Ureter (tissue), 1 donor: ENCODE data around the gene CYB5RL. TPM values are rescaled to one million over a fixed set of nuclear protein-coding genes. Genes with fewer than 3 reads are reported as not detected.
"Not testable (repeated sequence)": the region's sequence is repeated elsewhere in the genome, so short reads cannot be mapped to it uniquely, and the experiment has no call there.

ENCODE experiments used
- DNase-seq: peaks from one replicate; pipeline ENCODE4 v3.0.0-alpha.2; 2020; ENCODE audit warnings: low spot score
- total RNA-seq: library from RNA; stranded (reverse); gene quantifications from one replicate; pipeline ENCODE4 v1.2.4, GENCODE V29; 2023
- donor health status: DM: yes; HTN: yes; CAD: no.

Gene CYB5RL, protein sequence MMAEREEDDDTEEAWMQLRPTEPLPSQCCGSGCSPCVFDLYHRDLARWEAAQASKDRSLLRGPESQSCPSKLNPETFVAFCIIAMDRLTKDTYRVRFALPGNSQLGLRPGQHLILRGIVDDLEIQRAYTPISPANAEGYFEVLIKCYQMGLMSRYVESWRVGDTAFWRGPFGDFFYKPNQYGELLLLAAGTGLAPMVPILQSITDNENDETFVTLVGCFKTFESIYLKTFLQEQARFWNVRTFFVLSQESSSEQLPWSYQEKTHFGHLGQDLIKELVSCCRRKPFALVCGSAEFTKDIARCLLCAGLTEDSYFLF
- total RNA-seq: 6.7 TPM

DNA sequence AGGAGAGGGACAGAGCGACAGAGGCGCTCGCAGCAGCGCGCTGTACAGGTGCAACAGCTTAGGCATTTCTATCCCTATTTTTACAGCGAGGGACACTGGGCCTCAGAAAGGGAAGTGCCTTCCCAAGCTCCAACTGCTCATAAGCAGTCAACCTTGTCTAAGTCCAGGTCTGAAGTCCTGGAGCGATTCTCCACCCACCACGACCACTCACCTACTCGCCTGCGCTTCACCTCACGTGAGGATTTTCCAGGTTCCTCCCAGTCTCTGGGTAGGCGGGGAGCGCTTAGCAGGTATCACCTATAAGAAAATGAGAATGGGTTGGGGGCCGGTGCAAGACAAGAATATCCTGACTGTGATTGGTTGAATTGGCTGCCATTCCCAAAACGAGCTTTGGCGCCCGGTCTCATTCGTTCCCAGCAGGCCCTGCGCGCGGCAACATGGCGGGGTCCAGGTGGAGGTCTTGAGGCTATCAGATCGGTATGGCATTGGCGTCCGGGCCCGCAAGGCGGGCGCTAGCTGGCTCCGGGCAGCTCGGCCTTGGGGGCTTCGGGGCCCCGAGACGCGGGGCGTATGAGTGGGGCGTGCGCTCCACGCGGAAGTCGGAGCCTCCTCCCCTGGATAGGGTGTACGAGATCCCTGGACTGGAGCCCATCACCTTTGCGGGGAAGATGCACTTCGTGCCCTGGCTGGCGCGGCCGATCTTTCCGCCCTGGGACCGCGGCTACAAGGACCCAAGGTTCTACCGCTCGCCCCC is at the start of gene CYB5RL, which contains the start of gene MRPL37:
TSS of gene CYB5RL (minus strand) at position 266 of the 754 bp plus-strand sequence. CDS start 4,414 bp downstream, outside the sequence.
TSS of gene MRPL37 (plus strand) at position 403 of the 754 bp plus-strand sequence. CDS start at position 480, 77 bp downstream.
- DNase-seq: peak; percentile 94

DNA sequence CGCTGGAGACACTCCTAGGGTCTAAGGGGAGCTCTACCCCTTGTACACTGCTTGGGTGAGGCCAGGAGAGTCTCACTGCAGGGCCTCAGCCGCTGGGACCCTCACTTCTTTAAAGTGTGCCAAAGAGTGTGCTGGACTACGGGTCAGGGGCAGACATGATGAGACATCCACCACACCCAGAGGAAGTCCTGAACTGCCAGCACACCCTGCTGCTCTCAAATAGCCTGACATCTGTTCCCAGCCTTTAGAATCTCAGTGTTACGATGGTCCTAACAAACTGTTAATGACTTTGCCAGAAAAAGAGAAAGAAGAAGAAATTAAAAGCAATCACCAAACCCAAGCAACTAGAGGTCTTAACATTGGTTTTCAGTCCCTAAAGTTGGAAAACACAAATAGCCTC is 49.1 kb upstream of the CYB5RL start:
- DNase-seq: no peak

DNA sequence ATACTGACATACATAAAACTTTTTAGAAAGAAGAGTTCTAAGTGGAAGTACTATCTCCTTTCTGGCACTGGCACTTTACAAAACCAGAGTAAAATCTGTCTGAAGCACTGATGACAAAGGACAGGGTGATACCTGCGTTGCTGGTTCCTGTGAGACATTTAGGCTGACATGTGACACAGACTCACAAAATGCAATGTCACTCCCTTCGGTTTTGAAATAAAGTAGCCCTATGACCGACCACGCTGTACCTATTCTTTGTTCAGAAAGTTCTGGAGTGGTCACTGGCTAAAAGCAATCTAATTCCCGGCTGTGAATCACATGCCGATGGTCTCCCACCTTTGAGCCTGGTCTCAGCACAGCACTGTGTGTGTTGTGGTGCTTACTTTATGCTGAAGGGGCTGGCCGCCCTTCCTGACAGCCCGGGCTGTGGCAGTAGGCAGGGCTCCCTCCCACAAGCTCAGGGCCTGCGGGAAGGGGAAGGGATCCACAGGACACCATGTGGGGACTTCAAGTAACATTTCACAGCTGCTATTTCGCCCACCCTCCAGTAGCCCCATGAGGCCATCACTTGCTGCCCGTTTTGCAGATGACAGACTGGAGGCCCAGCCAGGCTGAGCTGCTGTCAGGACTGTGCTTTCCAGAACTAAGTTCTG is 48.2 kb upstream of the CYB5RL start:
- no peak for DNase-seq

DNA sequence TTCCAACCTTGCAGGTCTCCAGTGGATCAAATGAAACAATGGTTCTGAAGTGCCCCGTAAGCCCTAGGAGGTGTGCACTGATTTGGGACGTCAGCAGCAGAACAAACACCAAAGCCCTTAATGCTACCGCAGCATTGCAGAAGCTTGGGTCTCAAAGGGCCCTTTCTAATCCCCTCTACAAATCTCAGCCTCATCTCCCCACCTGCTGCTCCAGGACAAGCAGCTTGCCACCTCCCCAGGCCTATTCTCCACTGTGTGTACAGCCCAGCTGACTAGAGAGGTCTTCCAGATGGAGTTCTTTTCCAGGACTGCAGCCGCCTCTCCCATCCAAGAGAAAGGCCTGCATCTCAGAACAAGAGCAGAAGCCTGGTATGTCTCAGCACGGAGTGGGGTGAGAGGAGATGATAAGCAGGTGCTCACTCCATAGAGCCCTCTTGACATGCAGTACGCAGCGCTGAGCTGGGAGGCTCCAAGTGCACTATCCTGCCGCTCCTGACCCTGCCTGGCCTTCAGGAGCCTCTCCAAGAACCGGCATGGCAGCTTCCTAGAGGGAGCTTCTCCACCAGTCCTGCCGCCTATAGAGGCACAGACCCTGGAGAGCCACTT is 46.4 kb upstream of the CYB5RL start:
- no peak for DNase-seq

DNA sequence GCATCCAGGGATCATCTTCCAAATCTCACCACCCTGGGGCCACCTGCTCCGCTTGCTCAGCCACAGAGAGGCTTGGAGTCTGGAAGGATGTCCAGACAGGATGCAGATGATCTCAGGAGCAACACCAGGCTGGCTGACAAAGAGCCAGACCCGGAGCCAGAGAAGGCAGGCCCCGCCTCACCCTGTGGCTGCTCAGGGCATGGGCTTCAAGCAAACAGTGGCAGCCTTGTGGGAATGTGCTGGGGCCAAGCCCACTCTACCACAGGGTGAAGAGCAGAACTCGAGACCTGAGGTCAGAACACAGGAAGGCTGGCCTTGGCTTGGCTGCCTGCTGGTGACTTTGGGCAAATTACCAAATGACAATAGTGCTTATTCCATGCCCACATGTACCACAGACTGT is 45.7 kb upstream of the CYB5RL start:
- no peak for DNase-seq

DNA sequence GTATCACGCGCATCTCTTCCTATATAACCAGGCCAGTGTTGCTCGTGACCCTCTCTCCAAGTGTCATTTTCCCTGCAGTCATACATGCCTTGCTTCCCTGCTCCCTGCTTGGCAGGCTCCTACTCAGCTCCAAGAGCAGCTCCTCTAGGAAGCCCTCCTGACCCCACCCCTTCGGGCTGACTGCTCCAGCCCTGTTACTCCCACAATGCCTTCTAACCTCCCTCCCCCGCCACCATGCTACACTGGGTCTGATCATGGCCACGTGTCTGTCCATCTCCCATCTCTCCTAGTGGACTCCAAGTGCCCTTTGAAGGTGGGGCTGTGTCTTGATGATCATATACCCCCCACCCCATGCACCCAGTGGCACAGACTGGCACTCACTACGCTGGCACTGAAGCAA is 44.8 kb upstream of the CYB5RL start:
- no peak for DNase-seq

DNA sequence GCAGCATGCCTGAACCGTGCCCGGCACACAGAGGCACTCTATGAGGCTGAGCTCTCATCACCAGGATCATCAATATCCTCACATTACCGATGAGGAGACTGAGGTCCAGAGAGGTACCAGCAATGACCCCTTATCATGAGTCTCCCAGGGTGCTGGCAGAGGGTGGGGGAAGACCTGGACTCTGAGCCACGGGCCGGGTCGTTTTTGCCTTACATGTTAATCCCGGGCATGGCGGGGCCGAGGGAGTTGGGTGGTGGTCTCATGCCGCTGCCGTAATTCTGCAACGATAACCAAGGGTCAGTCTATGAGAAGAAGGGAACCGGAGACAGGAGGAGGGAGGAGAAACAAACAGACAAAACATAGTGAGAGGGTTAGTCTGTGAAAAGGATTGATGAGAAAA is 43.2 kb upstream of the CYB5RL start:
- DNase-seq: no peak

DNA sequence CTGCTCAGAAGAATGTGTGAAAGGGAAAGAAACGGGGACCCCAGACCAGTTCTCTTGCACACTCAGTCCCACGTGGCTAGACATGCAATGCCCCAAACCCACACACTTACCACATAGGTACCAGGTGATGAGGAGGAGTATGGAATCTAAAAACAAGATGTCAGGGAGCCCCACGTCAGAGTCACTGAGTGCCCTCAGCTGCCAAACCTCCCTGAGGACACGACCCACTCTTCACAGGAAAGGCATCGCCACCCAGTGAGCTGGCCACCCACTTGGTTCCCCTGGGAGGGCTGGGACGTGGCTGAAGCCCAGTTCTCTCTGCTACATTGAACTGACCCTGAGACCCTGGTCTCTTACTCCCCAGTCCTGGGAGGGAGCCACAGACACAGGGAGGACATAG is 41.5 kb upstream of the CYB5RL start:
- no peak for DNase-seq

DNA sequence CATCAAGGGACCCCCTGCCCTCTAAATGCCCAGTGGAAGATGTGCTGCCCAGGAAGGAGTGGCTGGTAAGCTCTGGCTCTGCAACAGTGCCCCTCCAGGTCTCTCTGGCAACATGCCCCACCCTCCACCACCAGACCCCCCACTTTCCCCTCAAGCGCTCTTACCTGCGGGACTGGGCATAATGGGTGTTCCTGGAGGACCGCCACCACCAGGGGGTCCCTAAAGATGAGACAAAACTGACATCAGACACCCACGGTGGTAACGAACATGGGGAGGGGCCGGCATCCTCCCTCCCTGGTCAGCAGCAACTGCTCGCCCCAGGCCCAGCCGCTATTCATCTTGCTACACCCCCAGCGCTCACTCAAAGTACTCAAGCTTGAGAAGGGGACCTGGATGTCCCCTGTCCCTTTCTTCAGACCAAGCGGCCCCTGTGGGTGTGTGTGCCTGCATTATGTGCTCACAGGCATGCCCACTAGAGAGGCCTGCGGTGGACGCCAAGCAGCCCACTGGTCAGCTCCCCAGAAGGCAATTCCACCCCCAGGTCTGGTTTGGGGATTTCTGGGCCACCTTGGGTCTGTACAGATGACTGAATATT is 41.0 kb upstream of the CYB5RL start:
- DNase-seq: no peak

DNA sequence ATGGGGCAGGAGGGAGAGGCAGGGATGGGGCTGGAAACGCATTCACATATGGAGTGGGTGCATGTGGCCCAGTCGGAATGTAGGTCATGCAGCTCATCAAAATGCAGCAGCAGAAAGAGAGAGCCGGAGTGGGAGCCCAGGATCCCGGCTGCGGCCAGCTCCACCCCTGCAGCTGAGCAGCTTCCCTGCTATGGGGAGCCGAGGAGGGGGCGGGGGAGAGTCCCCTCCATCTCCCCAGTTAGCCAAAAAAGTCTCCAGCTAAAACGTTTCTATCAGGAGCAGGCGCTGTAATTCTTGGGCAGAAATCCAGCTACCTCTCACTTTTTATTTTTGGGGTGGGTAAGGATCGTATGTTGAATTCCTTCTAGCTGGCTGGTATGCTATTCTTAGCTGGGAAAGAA is 39.8 kb upstream of the CYB5RL start:
- no peak for DNase-seq

DNA sequence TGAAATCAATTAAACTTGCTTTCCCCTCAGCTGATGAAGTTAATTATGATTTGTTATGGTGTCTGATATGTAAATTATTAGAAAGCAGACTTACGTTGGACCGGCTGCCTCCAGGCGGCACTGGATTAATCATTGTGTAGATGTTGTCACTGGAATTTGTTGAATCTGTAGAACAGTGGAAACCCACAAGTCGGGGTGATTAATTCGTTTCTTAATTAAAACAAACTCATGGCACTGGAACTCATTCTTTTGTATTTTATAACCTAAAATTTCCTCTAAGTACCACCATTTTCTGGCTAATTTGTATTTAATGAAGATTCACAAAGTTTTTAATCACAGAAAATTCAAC is 39.2 kb upstream of the CYB5RL start:
- DNase-seq: no peak

DNA sequence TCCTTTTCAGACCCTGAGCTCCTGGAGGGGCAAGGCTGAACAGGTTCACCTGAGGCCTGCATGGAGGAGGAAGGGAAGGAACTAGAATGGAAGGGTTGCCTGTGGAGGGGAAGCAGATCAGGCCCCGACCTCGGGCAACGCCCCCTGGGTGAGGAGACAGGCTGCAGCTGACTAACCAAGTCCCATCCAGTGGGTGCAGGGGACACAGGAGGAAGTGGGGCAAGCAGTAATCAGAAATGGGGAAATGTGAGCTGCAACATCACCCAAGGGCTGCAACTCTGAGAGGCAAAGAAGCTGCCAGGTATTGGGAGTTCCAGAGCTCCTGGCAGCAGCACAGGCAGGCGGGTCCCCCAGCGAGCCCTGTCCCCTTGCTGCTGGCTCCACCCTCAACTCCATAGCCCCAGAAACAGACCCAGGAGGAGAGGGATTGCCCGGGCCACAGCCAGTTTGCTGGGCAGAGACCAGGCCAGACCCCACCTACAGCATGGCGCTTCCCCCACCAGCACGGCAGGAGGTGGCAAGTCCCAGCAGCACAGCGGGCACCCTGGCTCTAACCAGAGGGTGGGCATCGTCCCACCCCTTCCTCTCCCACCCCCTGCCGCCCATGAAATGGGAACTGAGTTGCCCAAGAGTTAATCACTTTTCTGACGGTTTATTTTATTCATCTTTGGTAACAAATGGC is 38.7 kb upstream of the CYB5RL start:
- DNase-seq: no peak

DNA sequence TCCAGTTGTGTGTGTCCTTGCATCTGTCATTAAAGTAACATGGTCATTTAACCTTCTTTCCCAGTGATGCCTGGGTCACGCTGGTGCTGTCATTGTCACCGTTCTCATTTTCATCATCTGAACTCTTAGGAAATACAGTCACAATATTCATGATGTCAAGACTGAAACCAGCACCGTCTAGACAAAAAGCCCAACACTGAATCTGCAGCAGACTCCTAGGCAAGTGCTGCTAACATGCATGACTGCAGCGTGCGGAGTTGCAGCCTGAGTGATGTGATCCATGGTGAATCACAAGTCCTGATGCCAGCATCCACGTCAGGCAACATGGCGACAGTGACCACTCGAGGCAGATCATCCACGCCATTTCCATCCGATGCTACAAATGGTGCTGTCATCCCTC is 37.8 kb upstream of the CYB5RL start:
- DNase-seq: no peak

DNA sequence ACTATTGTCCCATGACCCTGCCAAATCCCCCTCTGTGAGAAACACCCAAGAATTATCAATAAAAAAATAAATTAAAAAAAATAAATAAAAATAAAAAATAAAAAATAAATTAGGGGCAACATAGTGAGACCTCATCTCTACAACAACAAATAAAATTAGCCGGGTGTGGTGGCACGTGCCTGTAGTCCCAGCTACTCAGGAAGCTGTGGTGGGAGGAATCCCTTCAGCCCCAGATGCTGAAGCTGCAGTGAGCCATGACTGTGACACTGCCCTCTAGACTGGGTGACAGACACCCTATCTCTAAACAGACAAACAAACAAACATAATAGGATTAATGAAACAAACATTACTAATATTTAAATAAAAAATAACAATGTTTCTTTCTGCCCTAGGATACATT is 34.5 kb upstream of the CYB5RL start:
- DNase-seq: no peak

DNA sequence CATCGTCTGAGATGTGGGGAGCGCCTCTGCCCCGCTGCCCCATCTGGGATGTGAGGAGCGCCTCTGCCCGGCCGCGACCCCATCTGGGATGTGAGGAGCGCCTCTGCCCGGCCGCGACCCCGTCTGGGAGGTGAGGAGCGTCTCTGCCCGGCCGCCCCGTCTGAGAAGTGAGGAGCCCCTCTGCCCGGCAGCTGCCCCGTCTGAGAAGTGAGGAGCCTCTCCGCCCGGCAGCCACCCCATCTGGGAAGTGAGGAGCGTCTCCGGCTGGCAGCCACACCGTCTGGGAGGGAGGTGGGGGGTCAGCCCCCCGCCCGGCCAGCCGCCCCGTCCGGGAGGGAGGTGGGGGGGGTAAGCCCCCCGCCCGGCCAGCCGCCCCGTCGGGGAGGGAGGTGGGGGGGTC is 33.4 kb upstream of the CYB5RL start:
- not testable (repeated sequence) for DNase-seq

DNA sequence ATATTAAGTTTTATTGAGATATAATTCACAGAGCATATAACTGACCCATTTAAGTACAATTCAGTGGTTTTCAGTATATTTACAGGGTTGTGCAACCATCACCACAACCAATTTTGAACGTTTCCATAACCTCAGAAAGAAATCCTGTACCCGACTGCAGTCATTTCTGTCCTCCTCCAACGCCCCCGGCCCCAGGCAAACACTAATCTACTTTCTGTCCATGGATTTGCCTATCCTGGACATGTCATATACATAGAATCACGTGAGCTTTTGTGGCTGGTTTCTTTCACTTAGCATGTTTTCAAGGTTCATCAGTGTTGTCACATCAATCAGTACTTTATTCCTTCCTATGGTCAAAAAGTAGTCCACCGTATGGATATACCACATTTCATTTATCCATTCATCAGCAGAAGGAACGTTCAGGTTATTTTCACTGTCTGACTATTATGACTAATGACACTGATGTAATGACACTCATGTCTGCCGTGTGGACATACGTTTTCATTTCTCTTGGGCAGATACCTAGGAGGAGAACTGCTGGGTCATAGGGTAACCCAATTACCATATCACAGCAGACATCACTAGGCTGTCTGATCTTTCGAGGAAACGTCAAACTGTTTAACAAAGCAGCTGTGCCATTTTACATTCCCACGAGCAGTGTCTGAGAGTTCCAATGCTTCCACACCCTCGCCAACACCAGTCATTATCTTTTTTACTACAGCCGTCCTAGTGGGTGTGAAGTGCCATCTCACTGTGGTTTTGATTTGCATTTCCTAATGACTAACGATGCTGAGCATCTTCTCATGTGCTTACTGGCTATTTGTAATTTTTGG is 30.9 kb upstream of the CYB5RL start:
- no peak for DNase-seq

DNA sequence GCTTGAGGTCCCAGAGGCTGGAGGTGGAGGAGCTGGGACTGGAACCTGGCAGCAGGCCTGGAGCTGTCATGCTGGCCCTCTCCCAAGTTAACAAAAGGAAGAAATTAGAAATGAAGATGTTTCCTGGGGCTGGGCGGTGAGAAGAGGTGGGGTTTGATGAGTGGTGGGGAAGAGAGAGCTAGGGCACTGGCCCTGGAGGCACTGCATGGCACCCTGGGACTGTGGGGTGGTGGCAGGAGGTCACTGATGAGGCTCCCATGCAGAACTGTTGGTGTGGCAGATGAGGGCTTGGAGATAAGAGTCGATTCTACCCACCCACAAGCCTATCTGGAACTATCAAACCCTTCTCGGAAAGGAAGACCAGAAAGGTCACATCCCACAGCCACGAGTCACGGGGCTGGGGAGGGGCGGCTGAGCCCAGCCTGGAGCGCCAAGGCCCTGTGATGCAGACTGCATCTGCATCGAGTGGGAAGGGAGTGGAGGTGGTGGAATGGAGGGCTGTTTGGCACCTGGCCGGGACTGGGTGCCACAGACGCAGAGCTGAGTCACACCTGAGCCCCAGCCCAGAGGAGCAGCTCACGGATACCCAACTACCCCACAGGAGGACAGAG is 29.6 kb upstream of the CYB5RL start:
- no peak for DNase-seq

DNA sequence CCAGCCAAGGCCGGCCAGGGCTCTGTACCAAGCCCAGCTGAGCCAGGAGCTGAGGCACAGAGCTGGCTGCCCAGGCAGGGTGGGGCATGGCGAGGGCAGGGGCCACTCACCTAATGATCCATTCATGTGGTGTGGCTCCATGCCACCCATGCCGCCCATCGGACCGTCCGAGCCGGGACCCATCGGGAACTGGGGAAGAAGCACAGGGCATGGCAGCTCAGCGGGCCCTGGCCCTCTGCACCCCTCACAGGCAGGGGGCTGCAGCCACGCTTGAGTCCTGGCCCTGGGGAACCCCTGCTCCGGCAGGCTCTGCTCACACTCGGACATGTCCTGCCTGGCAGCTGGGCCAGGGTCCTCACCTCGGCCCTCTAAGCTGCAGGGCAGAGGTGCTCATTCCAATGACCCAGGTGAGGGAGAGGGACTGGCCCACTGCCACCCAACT is 28.8 kb upstream of the CYB5RL start:
- DNase-seq: no peak

DNA sequence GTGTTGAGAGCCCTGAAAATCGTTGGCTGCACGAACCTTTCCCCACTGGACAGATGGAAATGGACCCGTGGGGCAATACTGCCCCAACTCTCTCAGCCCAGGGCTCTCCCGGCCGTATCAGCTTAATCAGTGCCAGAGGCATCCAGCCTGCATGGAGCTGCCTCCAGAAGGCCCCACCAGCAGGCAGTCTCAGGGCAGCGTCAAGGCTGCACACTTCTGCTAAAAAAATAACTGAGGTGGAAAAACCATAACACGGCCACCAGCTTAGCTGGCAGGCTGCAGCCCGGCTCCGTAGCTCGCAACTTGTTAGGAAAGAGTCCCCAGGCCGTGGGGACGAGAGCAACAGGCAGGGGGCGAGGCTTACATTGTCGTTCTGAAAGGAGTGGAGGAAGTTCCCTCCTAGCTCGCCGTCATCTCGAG is 28.1 kb upstream of the CYB5RL start:
- no peak for DNase-seq

DNA sequence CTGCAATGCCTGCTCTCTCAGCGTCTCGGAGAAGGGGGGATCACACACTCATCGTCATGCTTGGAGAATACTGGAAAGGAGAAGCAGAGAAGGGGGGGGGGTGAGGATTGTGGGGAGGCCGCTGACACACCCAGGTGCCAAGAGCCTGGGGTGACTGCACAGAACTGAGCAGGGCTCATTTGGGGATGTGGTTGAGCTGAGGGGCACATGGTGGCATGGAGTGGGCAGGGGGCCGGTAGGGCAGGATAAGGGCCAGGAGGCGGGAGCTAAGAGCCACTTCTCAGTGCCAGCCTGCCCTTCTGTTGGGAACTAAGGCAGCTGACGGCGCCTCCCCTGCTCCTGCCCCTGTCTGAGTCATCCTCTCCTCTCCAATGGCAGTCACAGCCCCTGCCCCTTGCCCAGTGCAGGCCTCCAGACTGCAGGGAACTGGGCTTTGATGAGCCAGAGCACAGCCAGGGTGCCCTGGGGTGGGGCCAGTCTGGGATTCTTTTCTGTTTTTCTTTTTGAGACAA is 27.3 kb upstream of the CYB5RL start:
- no peak for DNase-seq
